Astrocyte (in vitro differentiated cells and primary cell): Measurements from ENCODE around the gene PTPRD. TPM values are rescaled to one million over a fixed set of nuclear protein-coding genes. Genes with fewer than 3 reads are reported as not detected.
A peak's percentile ranks its signal among the peaks of the same experiment; 100 is the strongest.

ENCODE experiments used
- DNase-seq: peaks from one replicate; pipeline ENCODE4 v3.0.0-alpha.2; 2010; ENCODE audit warnings: low read depth
- FAIRE-seq: peaks from 2 replicates; lab custom pipeline; 2011; peaks lifted over from hg19 to GRCh38; lab: Jason Lieb, UNC
- H2AFZ ChIP-seq: 2 replicates; pipeline ENCODE4 v1.6.0; 2012; ENCODE audit warnings: low read depth, low read length, inconsistent platforms
- H3K27ac ChIP-seq: 2 replicates; pipeline ENCODE4 v1.5.1; 2011; ENCODE audit warnings: low read depth, low read length, inconsistent platforms
- H3K27me3 ChIP-seq: 2 replicates; pipeline ENCODE4 v1.6.0; 2011; ENCODE audit warnings: low read length, inconsistent platforms; ENCODE audit not compliant: insufficient read depth
- H3K36me3 ChIP-seq: 2 replicates; pipeline ENCODE4 v1.5.1; 2011; ENCODE audit warnings: low read length, inconsistent platforms; ENCODE audit not compliant: insufficient read depth
- H3K4me1 ChIP-seq: 2 replicates; pipeline ENCODE4 v1.5.1; 2011; ENCODE audit warnings: low read length, inconsistent platforms; ENCODE audit not compliant: insufficient read depth
- H3K4me2 ChIP-seq: 2 replicates; pipeline ENCODE4 v1.6.0; 2012; ENCODE audit warnings: low read length, inconsistent platforms
- H3K4me3 ChIP-seq: 2 replicates; pipeline ENCODE4 v1.5.1; 2011; ENCODE audit warnings: low read depth, mild to moderate bottlenecking, low read length, inconsistent platforms; ENCODE audit not compliant: insufficient read depth
- H3K79me2 ChIP-seq: 2 replicates; pipeline ENCODE4 v1.6.0; 2012; ENCODE audit warnings: mild to moderate bottlenecking, low read length, inconsistent platforms; ENCODE audit not compliant: insufficient read depth
- H3K9ac ChIP-seq: 2 replicates; pipeline ENCODE4 v1.6.0; 2012; ENCODE audit warnings: mild to moderate bottlenecking, low read length, inconsistent platforms
- H3K9me3 ChIP-seq: 2 replicates; pipeline ENCODE4 v1.5.1; 2012; ENCODE audit warnings: low read depth, mild to moderate bottlenecking, low read length, inconsistent platforms; ENCODE audit not compliant: insufficient read depth
- H4K20me1 ChIP-seq: 2 replicates; pipeline ENCODE4 v1.6.0; 2012; ENCODE audit warnings: low read length, inconsistent platforms; ENCODE audit not compliant: insufficient read depth
- H3K27ac Mint-ChIP-seq: one replicate; pipeline ENCODE4 v1.8.0; 2021; ENCODE audit warnings: mild to moderate bottlenecking, mixed read lengths; ENCODE audit not compliant: unreplicated experiment
- H3K27me3 Mint-ChIP-seq: one replicate; pipeline ENCODE4 v1.8.0; 2021; ENCODE audit warnings: low read depth, mixed read lengths; ENCODE audit not compliant: unreplicated experiment
- H3K36me3 Mint-ChIP-seq: one replicate; pipeline ENCODE4 v1.8.0; 2021; ENCODE audit warnings: low read depth, mixed read lengths; ENCODE audit not compliant: unreplicated experiment
- H3K4me1 Mint-ChIP-seq: one replicate; pipeline ENCODE4 v1.8.0; 2021; ENCODE audit warnings: low read depth, mixed read lengths; ENCODE audit not compliant: unreplicated experiment
- H3K4me3 Mint-ChIP-seq: one replicate; pipeline ENCODE4 v1.8.0; 2021; ENCODE audit warnings: mild to moderate bottlenecking, moderate library complexity, mixed read lengths; ENCODE audit not compliant: unreplicated experiment
- H3K9me3 Mint-ChIP-seq: one replicate; pipeline ENCODE4 v1.8.0; 2021; ENCODE audit warnings: mild to moderate bottlenecking, mixed read lengths; ENCODE audit not compliant: unreplicated experiment
- EZH2 ChIP-seq: IDR thresholded peaks from 2 replicates; pipeline ENCODE4 v1.6.1; 2012; ENCODE audit warnings: mild to moderate bottlenecking, low read length, inconsistent platforms; ENCODE audit not compliant: insufficient read depth
- total RNA-seq: library from RNA; stranded (reverse); gene quantifications from 2 replicates; pipeline ENCODE4 v1.2.1, GENCODE V29; 2021
- TF ChIP-seq, protein P1 (sequence below): IDR thresholded peaks from 2 replicates; pipeline ENCODE4 v1.5.1; 2011; ENCODE audit warnings: low read depth, mild to moderate bottlenecking, inconsistent platforms, low read length, moderate library complexity; ENCODE audit not compliant: insufficient read depth

The PTPRD gene
- total RNA-seq, 1 donor from 2014 or later = 88.1 TPM

DNA sequence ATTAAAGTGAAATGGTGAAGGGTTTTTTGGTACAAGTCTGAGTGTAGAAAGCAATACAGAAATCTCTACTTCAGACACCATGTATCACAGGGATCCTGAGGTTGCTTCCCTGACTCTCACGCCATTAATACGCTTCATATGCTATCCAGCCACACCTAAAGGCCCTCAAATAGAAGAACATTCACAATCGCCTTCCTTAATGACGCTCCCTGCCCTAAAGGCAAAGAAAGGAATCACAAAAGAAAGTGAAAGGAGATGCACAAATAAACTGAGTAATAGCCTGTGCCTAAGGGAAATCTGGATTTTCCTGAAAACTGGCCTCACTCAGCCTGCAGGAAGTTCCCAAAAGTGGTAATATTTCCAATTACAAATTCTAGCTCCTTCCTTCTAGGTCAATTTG, 1810.6 kb downstream of the PTPRD start:
- H3K36me3 Mint-ChIP-seq = no peaks in the 10 kb centered on the region
- Histone ChIP-seq H3K27me3 (no peaks in the 10 kb centered on the region), H3K36me3 (no peaks in the 10 kb centered on the region), H3K79me2 (no peaks in the 10 kb centered on the region), H3K27ac (no peak overlapping the region), H3K4me3 (no peak overlapping the region), H4K20me1 (no peaks in the 10 kb centered on the region), H3K9ac (no peak overlapping the region), H3K4me2 (no peak overlapping the region), H3K4me1 (no peaks in the 10 kb centered on the region), H2AFZ (no peak overlapping the region), H3K9me3 (no peaks in the 10 kb centered on the region)
- no peaks in the 10 kb centered on the region for H3K27me3 Mint-ChIP-seq
- DNase-seq (no peak), FAIRE-seq (no peak)
- H3K4me1 Mint-ChIP-seq = peaks cover 27% of the 10 kb centered on the region
- H3K4me3 Mint-ChIP-seq = no peak overlapping the region
- TF ChIP-seq, protein P1, sequence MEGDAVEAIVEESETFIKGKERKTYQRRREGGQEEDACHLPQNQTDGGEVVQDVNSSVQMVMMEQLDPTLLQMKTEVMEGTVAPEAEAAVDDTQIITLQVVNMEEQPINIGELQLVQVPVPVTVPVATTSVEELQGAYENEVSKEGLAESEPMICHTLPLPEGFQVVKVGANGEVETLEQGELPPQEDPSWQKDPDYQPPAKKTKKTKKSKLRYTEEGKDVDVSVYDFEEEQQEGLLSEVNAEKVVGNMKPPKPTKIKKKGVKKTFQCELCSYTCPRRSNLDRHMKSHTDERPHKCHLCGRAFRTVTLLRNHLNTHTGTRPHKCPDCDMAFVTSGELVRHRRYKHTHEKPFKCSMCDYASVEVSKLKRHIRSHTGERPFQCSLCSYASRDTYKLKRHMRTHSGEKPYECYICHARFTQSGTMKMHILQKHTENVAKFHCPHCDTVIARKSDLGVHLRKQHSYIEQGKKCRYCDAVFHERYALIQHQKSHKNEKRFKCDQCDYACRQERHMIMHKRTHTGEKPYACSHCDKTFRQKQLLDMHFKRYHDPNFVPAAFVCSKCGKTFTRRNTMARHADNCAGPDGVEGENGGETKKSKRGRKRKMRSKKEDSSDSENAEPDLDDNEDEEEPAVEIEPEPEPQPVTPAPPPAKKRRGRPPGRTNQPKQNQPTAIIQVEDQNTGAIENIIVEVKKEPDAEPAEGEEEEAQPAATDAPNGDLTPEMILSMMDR = no peak
- TF ChIP-seq EZH2 = no peak
- H3K9me3 Mint-ChIP-seq = no peaks in the 10 kb centered on the region
- no peak overlapping the region for H3K27ac Mint-ChIP-seq

DNA sequence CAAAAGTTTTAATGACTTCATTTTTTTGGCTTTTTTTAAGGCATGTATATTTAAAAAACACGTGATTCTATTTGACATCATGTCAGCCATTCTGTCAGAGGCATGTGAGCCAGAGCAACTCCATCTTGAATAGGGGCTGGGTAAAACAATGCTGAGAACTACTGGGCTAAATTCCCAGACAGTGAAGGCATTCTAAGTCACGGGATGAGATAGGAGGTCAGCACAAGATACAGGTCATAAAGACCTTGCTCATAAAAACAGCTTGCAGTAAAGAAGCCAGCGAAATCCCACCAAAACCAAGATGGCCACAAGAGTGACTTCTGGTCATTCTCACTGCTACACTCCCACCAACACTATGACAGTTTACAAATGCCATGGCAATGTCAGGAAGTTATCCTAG, 1812.6 kb downstream of the PTPRD start:
- H3K9me3 Mint-ChIP-seq = no peaks in the 10 kb centered on the region
- no peaks in the 10 kb centered on the region for H3K36me3 Mint-ChIP-seq
- no peak overlapping the region for H2AFZ ChIP-seq
- H3K79me2 ChIP-seq = no peaks in the 10 kb centered on the region
- peaks cover 27% of the 10 kb centered on the region for H3K4me1 Mint-ChIP-seq
- H3K36me3 ChIP-seq = no peaks in the 10 kb centered on the region
- no peak overlapping the region for H3K27ac ChIP-seq
- H3K9me3 ChIP-seq = no peaks in the 10 kb centered on the region
- TF ChIP-seq, protein P1 = no peak
- no peak for TF ChIP-seq EZH2
- H3K27me3 Mint-ChIP-seq = no peaks in the 10 kb centered on the region
- no peaks in the 10 kb centered on the region for H3K27me3 ChIP-seq
- H3K4me3 ChIP-seq = no peak overlapping the region
- H3K27ac Mint-ChIP-seq = peak overlapping the region; percentile 56
- H3K4me1 ChIP-seq = no peaks in the 10 kb centered on the region
- no peak overlapping the region for H3K4me2 ChIP-seq
- DNase-seq (no peak), FAIRE-seq (no peak)
- peak overlapping the region; percentile 25 for H3K4me3 Mint-ChIP-seq
- H3K9ac ChIP-seq = no peak overlapping the region
- H4K20me1 ChIP-seq = no peaks in the 10 kb centered on the region

DNA sequence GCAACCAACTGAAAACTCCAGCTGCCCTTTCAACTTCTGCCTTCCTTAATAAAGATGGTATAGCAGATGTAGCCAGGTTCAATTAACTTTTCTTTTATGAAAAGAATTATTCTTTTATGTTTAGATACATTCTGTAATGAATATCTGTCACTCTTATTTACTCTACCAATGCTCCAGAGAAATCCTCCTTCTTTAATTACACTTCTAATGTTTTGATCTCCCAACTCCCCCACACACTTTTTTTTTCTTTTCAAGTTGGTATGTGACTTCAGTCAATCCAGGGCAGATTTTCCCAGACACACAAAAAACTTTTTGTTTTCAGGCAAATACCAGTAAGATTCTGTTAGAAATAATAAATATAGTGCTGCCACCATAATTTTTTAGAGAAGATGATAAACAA, 1813.2 kb downstream of the PTPRD start:
- Histone ChIP-seq H3K4me1 (no peaks in the 10 kb centered on the region), H3K9me3 (no peaks in the 10 kb centered on the region), H3K27me3 (no peaks in the 10 kb centered on the region), H3K36me3 (no peaks in the 10 kb centered on the region), H2AFZ (no peak overlapping the region), H3K27ac (no peak overlapping the region), H3K4me2 (no peak overlapping the region), H3K79me2 (no peaks in the 10 kb centered on the region), H4K20me1 (no peaks in the 10 kb centered on the region), H3K9ac (no peak overlapping the region), H3K4me3 (no peak overlapping the region)
- Mint-ChIP-seq H3K27me3 (no peaks in the 10 kb centered on the region), H3K4me1 (peaks cover 27% of the 10 kb centered on the region), H3K4me3 (no peak overlapping the region), H3K27ac (peak overlapping the region; percentile 56), H3K36me3 (no peaks in the 10 kb centered on the region), H3K9me3 (no peaks in the 10 kb centered on the region)
- FAIRE-seq (no peak), DNase-seq (no peak)
- no peak for TF ChIP-seq EZH2
- TF ChIP-seq, protein P1 = no peak
